ENCODE data around the gene CBR3.

GRCh38 chr21:36162631-36163030 lies 27.8 kb downstream of the CBR3 start:
- no peak for TF ChIP-seq CTCF (IDR thresholded peaks at IDR 0.05)
- TF ChIP-seq POLR2A (IDR thresholded peaks at IDR 0.05), result no peak

Measured in right lobe of liver (tissue), 4 donors.